ENCODE data around the gene ARHGAP12.

ARHGAP12 gene

GRCh38 chr10:31947144-31947926, 18.7 kb upstream of the ARHGAP12 start:
- no peaks in the 10 kb centered on the region for H3K36me3 ChIP-seq (ENCODE audit: insufficient read depth, low read length)
- peak overlapping the region; percentile 47 for H3K4me3 ChIP-seq (ENCODE audit: low read depth, low read length)
- peaks cover 33% of the 10 kb centered on the region for H3K4me1 ChIP-seq (ENCODE audit: control insufficient read depth, insufficient read depth, low read length, unreplicated experiment)
- peak overlapping the region; percentile 89 for H2AFZ ChIP-seq (ENCODE audit: low read length, unreplicated experiment)
- H3K27me3 ChIP-seq (ENCODE audit: insufficient read depth, low read length), result no peaks in the 10 kb centered on the region
- no peaks in the 10 kb centered on the region for H3K79me2 ChIP-seq (ENCODE audit: control insufficient read depth, insufficient read depth, low read length, unreplicated experiment)
- peak overlapping the region; percentile 66 for H3K27ac ChIP-seq (ENCODE audit: low read depth, low read length)

- Histone ChIP-seq H3K27ac (ENCODE audit: low read depth, low read length) (no peak overlapping the region), H3K79me2 (ENCODE audit: control insufficient read depth, insufficient read depth, low read length, unreplicated experiment) (no peaks in the 10 kb centered on the region), H3K4me3 (ENCODE audit: low read depth, low read length) (no peak overlapping the region), H3K36me3 (ENCODE audit: insufficient read depth, low read length) (no peaks in the 10 kb centered on the region), H2AFZ (ENCODE audit: low read length, unreplicated experiment) (peak overlapping the region; percentile 86), H3K27me3 (ENCODE audit: insufficient read depth, low read length) (no peaks in the 10 kb centered on the region), H3K4me1 (ENCODE audit: control insufficient read depth, insufficient read depth, low read length, unreplicated experiment) (peaks cover 47% of the 10 kb centered on the region)
Observed at GRCh38 chr10:31945392-31945791, 16.8 kb upstream of the ARHGAP12 start.

- Histone ChIP-seq H3K4me3 (ENCODE audit: low read depth, low read length) (no peak overlapping the region), H3K79me2 (ENCODE audit: control insufficient read depth, insufficient read depth, low read length, unreplicated experiment) (no peaks in the 10 kb centered on the region), H3K27me3 (ENCODE audit: insufficient read depth, low read length) (no peaks in the 10 kb centered on the region), H3K27ac (ENCODE audit: low read depth, low read length) (peak overlapping the region; percentile 54), H3K4me1 (ENCODE audit: control insufficient read depth, insufficient read depth, low read length, unreplicated experiment) (peaks cover 59% of the 10 kb centered on the region), H3K36me3 (ENCODE audit: insufficient read depth, low read length) (no peaks in the 10 kb centered on the region), H2AFZ (ENCODE audit: low read length, unreplicated experiment) (no peak overlapping the region)
Observed at GRCh38 chr10:31944071-31944433, 15.4 kb upstream of the ARHGAP12 start.

GRCh38 chr10:31942892-31943291, 14.3 kb upstream of the ARHGAP12 start:
- H3K27ac ChIP-seq (ENCODE audit: low read depth, low read length), result no peak overlapping the region
- H3K79me2 ChIP-seq (ENCODE audit: control insufficient read depth, insufficient read depth, low read length, unreplicated experiment), result no peaks in the 10 kb centered on the region
- H3K36me3 ChIP-seq (ENCODE audit: insufficient read depth, low read length), result no peaks in the 10 kb centered on the region
- H2AFZ ChIP-seq (ENCODE audit: low read length, unreplicated experiment), result no peak overlapping the region
- H3K4me3 ChIP-seq (ENCODE audit: low read depth, low read length), result no peak overlapping the region
- peaks cover 55% of the 10 kb centered on the region for H3K4me1 ChIP-seq (ENCODE audit: control insufficient read depth, insufficient read depth, low read length, unreplicated experiment)
- H3K27me3 ChIP-seq (ENCODE audit: insufficient read depth, low read length), result no peaks in the 10 kb centered on the region

- H3K36me3 ChIP-seq (ENCODE audit: insufficient read depth, low read length), result no peaks in the 10 kb centered on the region
- no peak overlapping the region for H2AFZ ChIP-seq (ENCODE audit: low read length, unreplicated experiment)
- H3K27me3 ChIP-seq (ENCODE audit: insufficient read depth, low read length), result no peaks in the 10 kb centered on the region
- H3K27ac ChIP-seq (ENCODE audit: low read depth, low read length), result peak overlapping the region; percentile 97; the same call in 1 of the 2 replicates
- H3K4me1 ChIP-seq (ENCODE audit: control insufficient read depth, insufficient read depth, low read length, unreplicated experiment), result peaks cover 54% of the 10 kb centered on the region
- no peaks in the 10 kb centered on the region for H3K79me2 ChIP-seq (ENCODE audit: control insufficient read depth, insufficient read depth, low read length, unreplicated experiment)
- H3K4me3 ChIP-seq (ENCODE audit: low read depth, low read length), result no peak overlapping the region
Observed at GRCh38 chr10:31942435-31942834, 13.8 kb upstream of the ARHGAP12 start.

- peak overlapping the region; percentile 36; the same call in 1 of the 2 replicates for H3K4me3 ChIP-seq (ENCODE audit: low read depth, low read length)
- peaks cover 56% of the 10 kb centered on the region for H3K4me1 ChIP-seq (ENCODE audit: control insufficient read depth, insufficient read depth, low read length, unreplicated experiment)
- no peaks in the 10 kb centered on the region for H3K27me3 ChIP-seq (ENCODE audit: insufficient read depth, low read length)
- H3K36me3 ChIP-seq (ENCODE audit: insufficient read depth, low read length), result no peaks in the 10 kb centered on the region
- no peak overlapping the region for H2AFZ ChIP-seq (ENCODE audit: low read length, unreplicated experiment)
- peak overlapping the region; percentile 97 for H3K27ac ChIP-seq (ENCODE audit: low read depth, low read length)
- no peaks in the 10 kb centered on the region for H3K79me2 ChIP-seq (ENCODE audit: control insufficient read depth, insufficient read depth, low read length, unreplicated experiment)
Observed at GRCh38 chr10:31940839-31941653, 12.4 kb upstream of the ARHGAP12 start.

GRCh38 chr10:31939797-31940708, 11.4 kb upstream of the ARHGAP12 start:
- peak overlapping the region; percentile 36 for H3K4me3 ChIP-seq (ENCODE audit: low read depth, low read length)
- H3K79me2 ChIP-seq (ENCODE audit: control insufficient read depth, insufficient read depth, low read length, unreplicated experiment), result no peaks in the 10 kb centered on the region
- no peaks in the 10 kb centered on the region for H3K27me3 ChIP-seq (ENCODE audit: insufficient read depth, low read length)
- no peaks in the 10 kb centered on the region for H3K36me3 ChIP-seq (ENCODE audit: insufficient read depth, low read length)
- peak overlapping the region; percentile 97 for H3K27ac ChIP-seq (ENCODE audit: low read depth, low read length)
- H2AFZ ChIP-seq (ENCODE audit: low read length, unreplicated experiment), result peak overlapping the region; percentile 39
- peaks cover 53% of the 10 kb centered on the region for H3K4me1 ChIP-seq (ENCODE audit: control insufficient read depth, insufficient read depth, low read length, unreplicated experiment)

- H3K27ac ChIP-seq (ENCODE audit: low read depth, low read length), result peak overlapping the region; percentile 66
- H2AFZ ChIP-seq (ENCODE audit: low read length, unreplicated experiment), result peak overlapping the region; percentile 61
- H3K36me3 ChIP-seq (ENCODE audit: insufficient read depth, low read length), result no peaks in the 10 kb centered on the region
- H3K4me1 ChIP-seq (ENCODE audit: control insufficient read depth, insufficient read depth, low read length, unreplicated experiment), result peaks cover 37% of the 10 kb centered on the region
- H3K27me3 ChIP-seq (ENCODE audit: insufficient read depth, low read length), result no peaks in the 10 kb centered on the region
- H3K79me2 ChIP-seq (ENCODE audit: control insufficient read depth, insufficient read depth, low read length, unreplicated experiment), result no peaks in the 10 kb centered on the region
- H3K4me3 ChIP-seq (ENCODE audit: low read depth, low read length), result peak overlapping the region; percentile 23; the same call in 1 of the 2 replicates
Observed at GRCh38 chr10:31937371-31937770, 8.7 kb upstream of the ARHGAP12 start.

GRCh38 chr10:31936933-31937332, 8.3 kb upstream of the ARHGAP12 start:
- H3K4me3 ChIP-seq (ENCODE audit: low read depth, low read length), result peak overlapping the region; percentile 23; the same call in 1 of the 2 replicates
- H3K4me1 ChIP-seq (ENCODE audit: control insufficient read depth, insufficient read depth, low read length, unreplicated experiment), result peaks cover 34% of the 10 kb centered on the region
- H3K27ac ChIP-seq (ENCODE audit: low read depth, low read length), result peak overlapping the region; percentile 66
- H2AFZ ChIP-seq (ENCODE audit: low read length, unreplicated experiment), result peak overlapping the region; percentile 61
- H3K27me3 ChIP-seq (ENCODE audit: insufficient read depth, low read length), result no peaks in the 10 kb centered on the region
- H3K36me3 ChIP-seq (ENCODE audit: insufficient read depth, low read length), result no peaks in the 10 kb centered on the region
- no peaks in the 10 kb centered on the region for H3K79me2 ChIP-seq (ENCODE audit: control insufficient read depth, insufficient read depth, low read length, unreplicated experiment)

GRCh38 chr10:31936086-31936485, 7.5 kb upstream of the ARHGAP12 start:
- H3K79me2 ChIP-seq (ENCODE audit: control insufficient read depth, insufficient read depth, low read length, unreplicated experiment), result no peaks in the 10 kb centered on the region
- no peaks in the 10 kb centered on the region for H3K27me3 ChIP-seq (ENCODE audit: insufficient read depth, low read length)
- H3K4me3 ChIP-seq (ENCODE audit: low read depth, low read length), result no peak overlapping the region
- peaks cover 26% of the 10 kb centered on the region for H3K4me1 ChIP-seq (ENCODE audit: control insufficient read depth, insufficient read depth, low read length, unreplicated experiment)
- no peaks in the 10 kb centered on the region for H3K36me3 ChIP-seq (ENCODE audit: insufficient read depth, low read length)
- H2AFZ ChIP-seq (ENCODE audit: low read length, unreplicated experiment), result peak overlapping the region; percentile 9
- no peak overlapping the region for H3K27ac ChIP-seq (ENCODE audit: low read depth, low read length)
